ENCODE results near the gene ASB15.

ASB15 gene

GRCh38 chr7:123639631-123640030 is 38.0 kb downstream of the ASB15 start:
- no peak for DNase-seq

- no peak for DNase-seq
These were observed 39.0 kb downstream of the ASB15 start for GRCh38 chr7:123640583-123640982.

- DNase-seq = no peak
These were observed 40.3 kb downstream of the ASB15 start for GRCh38 chr7:123641901-123642300.

- no peak for DNase-seq
These were observed 42.1 kb downstream of the ASB15 start for GRCh38 chr7:123643495-123644441.

GRCh38 chr7:123645516-123645915 is 43.9 kb downstream of the ASB15 start:
- DNase-seq = no peak

- DNase-seq = no peak
These were observed 45.6 kb downstream of the ASB15 start for GRCh38 chr7:123647106-123647730.

GRCh38 chr7:123649964-123650363 is 48.3 kb downstream of the ASB15 start:
- no peak for DNase-seq

GRCh38 chr7:123650595-123650994 is 49.0 kb downstream of the ASB15 start:
- no peak for DNase-seq

- DNase-seq = no peak
These were observed 50.8 kb downstream of the ASB15 start for GRCh38 chr7:123652406-123652805.

- DNase-seq = no peak
These were observed 51.5 kb downstream of the ASB15 start for GRCh38 chr7:123653162-123653561.

- no peak for DNase-seq
These were observed 54.0 kb downstream of the ASB15 start, which contains the start of gene LMOD2 for GRCh38 chr7:123655614-123656013. Gene LMOD2, plus strand, starts transcription at chr7:123655866. Its CDS starts 98 bp downstream, at chr7:123655964.

- DNase-seq = no peak
These were observed 55.1 kb downstream of the ASB15 start for GRCh38 chr7:123656544-123657303.

- no peak for DNase-seq
These were observed 55.7 kb downstream of the ASB15 start for GRCh38 chr7:123657304-123657685.

- DNase-seq = no peak
These were observed 56.4 kb downstream of the ASB15 start for GRCh38 chr7:123658023-123658422.

GRCh38 chr7:123660514-123661354 is 59.1 kb downstream of the ASB15 start:
- no peak for DNase-seq

GRCh38 chr7:123661765-123662164 is 60.1 kb downstream of the ASB15 start:
- no peak for DNase-seq

- DNase-seq = no peak
These were observed 60.7 kb downstream of the ASB15 start for GRCh38 chr7:123662293-123662692.

GRCh38 chr7:123662755-123663154 is 61.1 kb downstream of the ASB15 start:
- DNase-seq = no peak

- DNase-seq = no peak
These were observed 61.6 kb downstream of the ASB15 start for GRCh38 chr7:123663200-123663599.

- DNase-seq = no peak
These were observed 63.5 kb downstream of the ASB15 start for GRCh38 chr7:123665157-123665556.

- no peak for DNase-seq
These were observed 64.3 kb downstream of the ASB15 start for GRCh38 chr7:123665896-123666295.

GRCh38 chr7:123666492-123666891 is 64.9 kb downstream of the ASB15 start:
- no peak for DNase-seq
